ENCODE data around the gene MRPS7.

The MRPS7 gene

DNA sequence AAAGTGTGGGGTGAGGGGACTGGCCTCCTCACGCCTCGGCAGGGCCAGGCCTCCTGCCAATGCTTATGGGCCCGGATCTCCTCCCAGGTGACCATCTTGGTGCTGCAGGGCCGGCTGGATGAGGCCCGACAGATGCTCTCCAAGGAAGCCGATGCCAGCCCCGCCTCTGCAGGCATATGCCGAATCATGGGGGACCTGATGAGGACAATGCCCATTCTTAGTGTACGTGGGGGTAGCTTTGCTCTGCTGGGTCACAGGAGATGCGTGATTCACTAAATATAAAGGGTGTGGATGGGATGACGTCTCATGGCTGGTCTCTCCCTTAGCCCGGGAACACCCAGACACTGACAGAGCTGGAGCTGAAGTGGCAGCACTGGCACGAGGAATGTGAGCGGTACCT is 36.7 kb upstream of the MRPS7 start:
- POLR2A ChIA-PET = no interaction called here
- H3K4me1 ChIP-seq (ENCODE audit: control insufficient read depth, insufficient read depth, low read length) = no peaks in the 10 kb centered on the region
- TF ChIP-seq ZNF394 (tag by site-specific recombination; IDR thresholded peaks at IDR 0.05; ENCODE audit: borderline replicate concordance) = no peak
- TF ChIP-seq ZNF274 (IDR thresholded peaks at IDR 0.05; ENCODE audit: low read length) = no peak
- no peak for TF ChIP-seq ZNF274 (tag by site-specific recombination; IDR thresholded peaks at IDR 0.05; ENCODE audit: borderline replicate concordance)
- TF ChIP-seq ZNF792 (tag by site-specific recombination; IDR thresholded peaks at IDR 0.05) = no peak
- TF ChIP-seq ZNF146 (tag by site-specific recombination; IDR thresholded peaks at IDR 0.05) = no peak
- H3K9me3 ChIP-seq (ENCODE audit: control insufficient read depth, insufficient read depth, low read depth, low read length) = no peaks in the 10 kb centered on the region
- peaks cover 67 to 85% of the 10 kb centered on the region in 2 experiments for H3K36me3 ChIP-seq (ENCODE audit: control insufficient read depth in 2 of 2, insufficient read depth in 1 of 2, low read length in 2 of 2)
- CTCF ChIA-PET = interaction anchor here (0.6 to 2.6 kb wide), 5 partner anchors 9 to 165 kb away, joined by 4 to 21 read pairs (median 4); no protein-coding TSS in a partner anchor
- no peak overlapping the region for H3K27ac ChIP-seq (ENCODE audit: extremely low read depth, low read depth, low read length)
- no peak overlapping the region for H3K4me3 ChIP-seq (ENCODE audit: low read depth, low read length)

DNA sequence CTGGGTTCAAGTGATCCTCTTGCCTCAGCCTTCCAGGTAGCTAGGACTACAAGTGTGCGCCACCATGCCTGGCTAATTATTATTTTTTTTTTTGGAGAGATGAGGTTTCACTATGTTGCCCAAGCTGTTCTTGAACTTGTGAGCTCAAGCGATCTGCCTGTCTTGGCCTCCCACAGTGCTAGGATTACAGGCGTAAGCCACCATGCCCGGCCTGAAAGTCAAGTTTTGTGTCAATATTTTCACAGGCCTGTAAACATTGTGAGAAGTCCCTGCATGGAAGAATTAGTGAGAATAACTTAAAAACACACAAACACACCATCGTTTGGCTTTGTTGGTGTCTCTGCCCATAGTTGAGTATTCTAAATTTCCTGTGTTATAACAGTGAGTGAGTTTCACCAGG is 34.0 kb upstream of the MRPS7 start:
- no peak overlapping the region for H3K4me3 ChIP-seq (ENCODE audit: low read depth, low read length)
- ChIA-PET POLR2A (interaction anchor here (0.7 to 2.8 kb wide), 3 partner anchors 9 to 271 kb away, joined by 3 to 16 read pairs (median 3); no protein-coding TSS in a partner anchor), CTCF (interaction anchor here (5.7 kb wide), 1 partner anchor 12 kb away, joined by 54 read pairs; no protein-coding TSS in a partner anchor)
- no peaks in the 10 kb centered on the region for H3K9me3 ChIP-seq (ENCODE audit: control insufficient read depth, insufficient read depth, low read depth, low read length)
- H3K36me3 ChIP-seq (ENCODE audit: control insufficient read depth in 2 of 2, insufficient read depth in 1 of 2, low read length in 2 of 2) = peaks cover 62 to 96% of the 10 kb centered on the region in 2 experiments
- no peaks in the 10 kb centered on the region for H3K4me1 ChIP-seq (ENCODE audit: control insufficient read depth, insufficient read depth, low read length)
- TF ChIP-seq ZNF140 (tag by site-specific recombination; IDR thresholded peaks at IDR 0.05) = no peak
- TF ChIP-seq ZNF830 (tag by site-specific recombination; IDR thresholded peaks at IDR 0.05; ENCODE audit: low read depth) = no peak
- no peak for TF ChIP-seq ZNF37A (tag by site-specific recombination; IDR thresholded peaks at IDR 0.05)
- no peak for TF ChIP-seq ZNF777 (tag by site-specific recombination; IDR thresholded peaks at IDR 0.05; ENCODE audit: borderline replicate concordance)
- no peak for TF ChIP-seq ZNF211 (tag by site-specific recombination; IDR thresholded peaks at IDR 0.05; ENCODE audit: low read depth)
- TF ChIP-seq YY2 (tag by site-specific recombination; IDR thresholded peaks at IDR 0.05) = no peak
- TF ChIP-seq, protein P1, sequence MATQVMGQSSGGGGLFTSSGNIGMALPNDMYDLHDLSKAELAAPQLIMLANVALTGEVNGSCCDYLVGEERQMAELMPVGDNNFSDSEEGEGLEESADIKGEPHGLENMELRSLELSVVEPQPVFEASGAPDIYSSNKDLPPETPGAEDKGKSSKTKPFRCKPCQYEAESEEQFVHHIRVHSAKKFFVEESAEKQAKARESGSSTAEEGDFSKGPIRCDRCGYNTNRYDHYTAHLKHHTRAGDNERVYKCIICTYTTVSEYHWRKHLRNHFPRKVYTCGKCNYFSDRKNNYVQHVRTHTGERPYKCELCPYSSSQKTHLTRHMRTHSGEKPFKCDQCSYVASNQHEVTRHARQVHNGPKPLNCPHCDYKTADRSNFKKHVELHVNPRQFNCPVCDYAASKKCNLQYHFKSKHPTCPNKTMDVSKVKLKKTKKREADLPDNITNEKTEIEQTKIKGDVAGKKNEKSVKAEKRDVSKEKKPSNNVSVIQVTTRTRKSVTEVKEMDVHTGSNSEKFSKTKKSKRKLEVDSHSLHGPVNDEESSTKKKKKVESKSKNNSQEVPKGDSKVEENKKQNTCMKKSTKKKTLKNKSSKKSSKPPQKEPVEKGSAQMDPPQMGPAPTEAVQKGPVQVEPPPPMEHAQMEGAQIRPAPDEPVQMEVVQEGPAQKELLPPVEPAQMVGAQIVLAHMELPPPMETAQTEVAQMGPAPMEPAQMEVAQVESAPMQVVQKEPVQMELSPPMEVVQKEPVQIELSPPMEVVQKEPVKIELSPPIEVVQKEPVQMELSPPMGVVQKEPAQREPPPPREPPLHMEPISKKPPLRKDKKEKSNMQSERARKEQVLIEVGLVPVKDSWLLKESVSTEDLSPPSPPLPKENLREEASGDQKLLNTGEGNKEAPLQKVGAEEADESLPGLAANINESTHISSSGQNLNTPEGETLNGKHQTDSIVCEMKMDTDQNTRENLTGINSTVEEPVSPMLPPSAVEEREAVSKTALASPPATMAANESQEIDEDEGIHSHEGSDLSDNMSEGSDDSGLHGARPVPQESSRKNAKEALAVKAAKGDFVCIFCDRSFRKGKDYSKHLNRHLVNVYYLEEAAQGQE (tag by site-specific recombination; IDR thresholded peaks at IDR 0.05) = no peak
- TF ChIP-seq ZNF529 (tag by site-specific recombination; IDR thresholded peaks at IDR 0.05; ENCODE audit: insufficient replicate concordance) = no peak
- no peak for TF ChIP-seq ZNF600 (tag by site-specific recombination; IDR thresholded peaks at IDR 0.05)
- TF ChIP-seq ZNF174 (tag by site-specific recombination; IDR thresholded peaks at IDR 0.05) = no peak
- TF ChIP-seq ZNF626 (tag by site-specific recombination; IDR thresholded peaks at IDR 0.05) = no peak
- TF ChIP-seq ZXDB (tag by site-specific recombination; IDR thresholded peaks at IDR 0.05) = no peak
- TF ChIP-seq, protein P2, sequence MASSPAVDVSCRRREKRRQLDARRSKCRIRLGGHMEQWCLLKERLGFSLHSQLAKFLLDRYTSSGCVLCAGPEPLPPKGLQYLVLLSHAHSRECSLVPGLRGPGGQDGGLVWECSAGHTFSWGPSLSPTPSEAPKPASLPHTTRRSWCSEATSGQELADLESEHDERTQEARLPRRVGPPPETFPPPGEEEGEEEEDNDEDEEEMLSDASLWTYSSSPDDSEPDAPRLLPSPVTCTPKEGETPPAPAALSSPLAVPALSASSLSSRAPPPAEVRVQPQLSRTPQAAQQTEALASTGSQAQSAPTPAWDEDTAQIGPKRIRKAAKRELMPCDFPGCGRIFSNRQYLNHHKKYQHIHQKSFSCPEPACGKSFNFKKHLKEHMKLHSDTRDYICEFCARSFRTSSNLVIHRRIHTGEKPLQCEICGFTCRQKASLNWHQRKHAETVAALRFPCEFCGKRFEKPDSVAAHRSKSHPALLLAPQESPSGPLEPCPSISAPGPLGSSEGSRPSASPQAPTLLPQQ (tag by site-specific recombination; IDR thresholded peaks at IDR 0.05) = no peak
- TF ChIP-seq, protein P3, sequence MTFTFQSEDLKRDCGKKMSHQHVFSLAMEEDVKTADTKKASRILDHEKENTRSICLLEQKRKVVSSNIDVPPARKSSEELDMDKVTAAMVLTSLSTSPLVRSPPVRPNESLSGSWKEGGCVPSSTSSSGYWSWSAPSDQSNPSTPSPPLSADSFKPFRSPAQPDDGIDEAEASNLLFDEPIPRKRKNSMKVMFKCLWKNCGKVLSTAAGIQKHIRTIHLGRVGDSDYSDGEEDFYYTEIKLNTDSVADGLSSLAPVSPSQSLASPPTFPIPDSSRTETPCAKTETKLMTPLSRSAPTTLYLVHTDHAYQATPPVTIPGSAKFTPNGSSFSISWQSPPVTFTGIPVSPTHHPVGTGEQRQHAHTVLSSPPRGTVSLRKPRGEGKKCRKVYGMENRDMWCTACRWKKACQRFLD (tag by site-specific recombination; IDR thresholded peaks at IDR 0.05) = no peak
- TF ChIP-seq, protein P4, sequence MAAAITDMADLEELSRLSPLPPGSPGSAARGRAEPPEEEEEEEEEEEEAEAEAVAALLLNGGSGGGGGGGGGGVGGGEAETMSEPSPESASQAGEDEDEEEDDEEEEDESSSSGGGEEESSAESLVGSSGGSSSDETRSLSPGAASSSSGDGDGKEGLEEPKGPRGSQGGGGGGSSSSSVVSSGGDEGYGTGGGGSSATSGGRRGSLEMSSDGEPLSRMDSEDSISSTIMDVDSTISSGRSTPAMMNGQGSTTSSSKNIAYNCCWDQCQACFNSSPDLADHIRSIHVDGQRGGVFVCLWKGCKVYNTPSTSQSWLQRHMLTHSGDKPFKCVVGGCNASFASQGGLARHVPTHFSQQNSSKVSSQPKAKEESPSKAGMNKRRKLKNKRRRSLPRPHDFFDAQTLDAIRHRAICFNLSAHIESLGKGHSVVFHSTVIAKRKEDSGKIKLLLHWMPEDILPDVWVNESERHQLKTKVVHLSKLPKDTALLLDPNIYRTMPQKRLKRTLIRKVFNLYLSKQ (tag by site-specific recombination; IDR thresholded peaks at IDR 0.05; ENCODE audit: borderline replicate concordance) = no peak
- no peak overlapping the region for H3K27ac ChIP-seq (ENCODE audit: extremely low read depth, low read depth, low read length)

Measured in HEK293 (cell line).